Activated B cell treated with CpG ODN at 0.5 μM for 24 hours (primary cell): ENCODE data around the gene ARHGAP26. TPM values are rescaled to one million over a fixed set of nuclear protein-coding genes. Genes with fewer than 3 reads are reported as not detected.

Experiments
- ATAC-seq: fragments of 200-7000 bp; cut with Tn5 transposase; one replicate; pipeline ENCODE4 v1.10.0; 2021; ENCODE audit warnings: low read depth, mild to moderate bottlenecking, moderate library complexity
- CTCF ChIA-PET: fragments of 350-600 bp; sonication (Branson Sonifier 250); formaldehyde crosslinking; loops from one replicate; lab custom pipeline; 2021; ENCODE audit warnings: antibody characterized with exemption; lab: Charles Lee
- POLR2A ChIA-PET: fragments of 350-600 bp; sonication (Branson Sonifier 250); formaldehyde crosslinking; loops from one replicate; lab custom pipeline; 2021; ENCODE audit warnings: antibody characterized with exemption; lab: Charles Lee
- DNase-seq: peaks from one replicate; pipeline ENCODE4 v3.0.0; 2022
- H3K27ac Mint-ChIP-seq: one replicate; pipeline ENCODE4 v1.8.0; 2020; ENCODE audit warnings: mixed read lengths
- H3K27me3 Mint-ChIP-seq: one replicate; pipeline ENCODE4 v1.8.0; 2021; ENCODE audit warnings: mixed read lengths
- H3K36me3 Mint-ChIP-seq: one replicate; pipeline ENCODE4 v1.8.0; 2021; ENCODE audit warnings: low read depth, mixed read lengths
- H3K4me1 Mint-ChIP-seq: one replicate; pipeline ENCODE4 v1.8.0; 2021; ENCODE audit warnings: mixed read lengths
- H3K4me3 Mint-ChIP-seq: one replicate; pipeline ENCODE4 v1.8.0; 2020; ENCODE audit warnings: mild to moderate bottlenecking, mixed read lengths
- H3K9me3 Mint-ChIP-seq: one replicate; pipeline ENCODE4 v1.8.0; 2020; ENCODE audit warnings: mixed read lengths
- CTCF ChIP-seq: fragments of 200-600 bp; IDR thresholded peaks from one replicate; pipeline ENCODE4 v1.8.0; 2022; ENCODE audit warnings: antibody characterized with exemption, mild to moderate bottlenecking
- intact Hi-C: fragments of 100-400 bp; cut with micrococcal nuclease; formaldehyde crosslinking; loops from one replicate; pipeline ENCODE4 v1.15.1; 2024
- total RNA-seq: library from RNA; stranded (reverse); gene quantifications from 2 replicates; pipeline ENCODE4 v1.2.3, GENCODE V29; 2022

ARHGAP26 gene
- total RNA-seq, 1 donor from 2014 or later, result 20.9 TPM

- H3K9me3 Mint-ChIP-seq, result no peaks in the 10 kb centered on the region
- H3K36me3 Mint-ChIP-seq, result no peaks in the 10 kb centered on the region
- intact Hi-C loops, result no loop called here
- ATAC-seq (no peak), DNase-seq (no peak)
- CTCF ChIA-PET, result interaction anchor here (1.3 kb wide), 1 partner anchor 10 kb away, joined by 5 read pairs; no protein-coding TSS in a partner anchor
- H3K27ac Mint-ChIP-seq, result no peak overlapping the region
- H3K4me1 Mint-ChIP-seq, result no peaks in the 10 kb centered on the region
- POLR2A ChIA-PET, result no interaction called here
- TF ChIP-seq CTCF, result no peak
- H3K4me3 Mint-ChIP-seq, result no peak overlapping the region
- peaks cover 5% of the 10 kb centered on the region for H3K27me3 Mint-ChIP-seq
Observed at GRCh38 chr5:142757564-142757963, 12.6 kb upstream of the ARHGAP26 start.

DNA sequence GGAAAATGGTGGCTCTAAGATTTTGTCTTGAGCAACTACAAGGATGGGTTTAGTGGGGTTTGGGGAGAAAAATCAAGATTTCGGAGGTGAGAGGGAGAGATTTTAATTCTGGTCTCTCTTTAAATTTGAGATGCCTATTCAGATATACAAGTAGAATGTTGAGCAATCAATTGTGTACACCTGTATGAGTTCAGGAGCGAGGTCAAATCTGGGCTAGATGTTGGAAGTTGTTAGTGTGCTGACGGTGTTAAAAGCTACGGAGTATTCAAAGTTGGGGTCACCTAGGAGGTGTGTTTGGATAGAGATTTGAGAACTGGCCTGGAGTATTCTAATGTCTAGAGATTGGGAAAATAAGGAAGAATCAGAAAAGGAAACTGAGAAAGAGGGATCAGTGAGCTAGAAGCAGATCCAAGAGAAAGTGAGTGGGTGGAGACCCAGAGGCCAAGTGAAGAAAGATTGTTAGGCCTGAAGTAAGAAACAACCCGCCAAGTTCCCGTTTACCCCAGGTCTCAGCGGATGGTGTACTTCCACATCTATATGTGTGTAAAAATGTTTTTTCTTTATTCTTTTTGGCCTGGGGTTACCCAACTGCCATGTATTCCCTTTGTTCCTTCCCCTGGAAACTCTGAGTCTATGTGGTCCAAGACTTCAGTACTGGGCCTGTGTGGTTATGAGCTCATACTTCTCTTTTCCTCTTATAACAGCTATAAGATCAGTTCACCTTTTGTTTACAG lies 11.9 kb upstream of the ARHGAP26 start:
- Mint-ChIP-seq H3K4me1 (no peaks in the 10 kb centered on the region), H3K4me3 (no peak overlapping the region), H3K27ac (no peak overlapping the region), H3K27me3 (peaks cover 9% of the 10 kb centered on the region), H3K36me3 (no peaks in the 10 kb centered on the region), H3K9me3 (no peaks in the 10 kb centered on the region)
- intact Hi-C loops, result no loop called here
- ChIA-PET CTCF (interaction anchor here (0.7 to 1.3 kb wide), 4 partner anchors 9 to 130 kb away, joined by 3 to 5 read pairs (median 4); no protein-coding TSS in a partner anchor), POLR2A (no interaction called here)
- DNase-seq, result no peak
- ATAC-seq, result no peak
- TF ChIP-seq CTCF, result no peak

- peaks cover 9% of the 10 kb centered on the region for H3K27me3 Mint-ChIP-seq
- ChIA-PET POLR2A (no interaction called here), CTCF (interaction anchor here (0.7 to 1.3 kb wide), 3 partner anchors 10 to 130 kb away, joined by 3 to 5 read pairs (median 4); no protein-coding TSS in a partner anchor)
Observed at GRCh38 chr5:142758796-142759145, 11.4 kb upstream of the ARHGAP26 start.

DNA sequence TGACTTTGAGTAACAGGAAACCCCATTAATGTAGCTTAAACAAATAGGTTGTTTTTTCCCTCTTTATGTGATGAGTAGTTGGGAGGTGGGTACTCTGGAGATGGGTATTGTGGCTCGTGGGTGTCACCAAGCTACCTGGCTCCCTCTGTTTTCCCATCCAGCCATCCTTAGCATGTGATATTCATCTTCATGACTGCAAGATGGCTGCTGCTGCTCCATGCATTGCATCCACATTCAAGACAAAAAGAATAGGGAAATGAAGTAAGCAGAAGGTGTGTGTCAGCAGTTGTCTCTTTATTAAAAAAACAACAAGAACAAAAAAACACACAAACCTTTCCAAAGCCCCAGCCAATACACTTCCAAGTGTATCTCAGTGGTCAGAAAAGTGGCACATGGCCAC lies 6.5 kb upstream of the ARHGAP26 start:
- no peak for ATAC-seq
- TF ChIP-seq CTCF, result no peak
- intact Hi-C loops, result no loop called here
- no peak overlapping the region for H3K4me3 Mint-ChIP-seq
- CTCF ChIA-PET, result interaction anchor here (2.0 kb wide), 1 partner anchor 14 kb away, joined by 7 read pairs; no protein-coding TSS in a partner anchor
- POLR2A ChIA-PET, result no interaction called here
- no peaks in the 10 kb centered on the region for H3K4me1 Mint-ChIP-seq
- H3K9me3 Mint-ChIP-seq, result no peaks in the 10 kb centered on the region
- no peak for DNase-seq
- no peak overlapping the region for H3K27ac Mint-ChIP-seq
- H3K27me3 Mint-ChIP-seq, result peaks cover 9% of the 10 kb centered on the region
- H3K36me3 Mint-ChIP-seq, result no peaks in the 10 kb centered on the region

More at GRCh38 chr5:142758796-142759145, 11.4 kb upstream of the ARHGAP26 start:
- ATAC-seq (no peak), DNase-seq (no peak)
- intact Hi-C loops, result no loop called here
- no peak for TF ChIP-seq CTCF
- Mint-ChIP-seq H3K4me1 (no peaks in the 10 kb centered on the region), H3K4me3 (no peak overlapping the region), H3K27ac (no peak overlapping the region), H3K9me3 (no peaks in the 10 kb centered on the region), H3K36me3 (no peaks in the 10 kb centered on the region)

DNA sequence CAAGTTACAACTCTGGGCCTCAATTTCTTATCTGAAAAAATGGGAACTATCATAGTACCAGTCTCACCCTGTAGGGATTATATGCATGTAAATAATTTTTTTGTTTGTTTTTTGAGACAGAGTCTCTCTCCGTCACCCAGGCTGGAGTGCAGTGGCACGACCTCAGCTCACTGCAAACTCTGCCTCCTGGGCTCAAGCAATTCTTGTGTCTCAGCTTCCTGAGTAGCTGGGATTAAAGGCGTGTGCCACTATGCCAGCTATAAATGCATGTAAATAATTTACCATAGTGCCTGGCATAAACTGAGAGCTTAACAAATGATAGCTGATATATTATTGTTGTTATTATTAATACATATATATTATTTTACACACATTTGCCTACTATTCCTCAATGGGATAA lies 3.0 kb upstream of the ARHGAP26 start:
- H3K4me1 Mint-ChIP-seq, result peaks cover 18% of the 10 kb centered on the region
- H3K4me3 Mint-ChIP-seq, result no peak overlapping the region
- no peak for ATAC-seq
- ChIA-PET CTCF (interaction anchor here (1.0 to 1.2 kb wide), 2 partner anchors 100 to 121 kb away, joined by 3 to 4 read pairs; no protein-coding TSS in a partner anchor), POLR2A (no interaction called here)
- H3K9me3 Mint-ChIP-seq, result no peaks in the 10 kb centered on the region
- H3K36me3 Mint-ChIP-seq, result peaks cover 8% of the 10 kb centered on the region
- intact Hi-C loops, result no loop called here
- H3K27ac Mint-ChIP-seq, result no peak overlapping the region
- H3K27me3 Mint-ChIP-seq, result peaks cover 6% of the 10 kb centered on the region
- DNase-seq, result no peak
- TF ChIP-seq CTCF, result no peak
